OCI-LY7 (cell line): ENCODE results near the gene PKHD1.

ENCODE experiments used
- CTCF ChIP-seq: fragments of 200-600 bp; sonication (generic); conservative IDR thresholded peaks from 2 replicates; pipeline ENCODE4 v1.5.1; 2014; ENCODE audit warnings: mild to moderate bottlenecking, antibody characterized with exemption, low read length, moderate library complexity, mixed read lengths
- EZH2phosphoT487 ChIP-seq: fragments of 200-600 bp; sonication (generic); IDR thresholded peaks from 2 replicates; pipeline ENCODE4 v1.6.1; 2018; ENCODE audit warnings: low read depth, borderline replicate concordance, mild to moderate bottlenecking, mixed run types, antibody characterized with exemption, low read length, moderate library complexity, mixed read lengths

GRCh38 chr6:52106994-52107393, 19.6 kb upstream of the PKHD1 start:
- TF ChIP-seq CTCF (no peak), EZH2phosphoT487 (no peak)
